Keratinocyte (primary cell): ENCODE data around the gene GXYLT1. TPM values are rescaled to one million over a fixed set of nuclear protein-coding genes. Genes with fewer than 3 reads are reported as not detected.

Experiments
- DNase-seq: peaks from one replicate; pipeline ENCODE4 v3.0.0-alpha.2; 2011; ENCODE audit warnings: low read depth, missing footprints, low spot score
- FAIRE-seq: peaks from 2 replicates; lab custom pipeline; 2011; peaks lifted over from hg19 to GRCh38; lab: Jason Lieb, UNC
- H2AFZ ChIP-seq: 2 replicates; pipeline ENCODE4 v1.6.0; 2012; ENCODE audit warnings: low read length, control low read depth, inconsistent platforms; ENCODE audit not compliant: control insufficient read depth
- H3K27ac ChIP-seq: 2 replicates; pipeline ENCODE4 v1.5.1; 2011; ENCODE audit warnings: low read length; ENCODE audit not compliant: control insufficient read depth, insufficient read depth
- H3K27me3 ChIP-seq: 3 replicates; pipeline ENCODE4 v1.6.0; 2011; ENCODE audit warnings: low read length; ENCODE audit not compliant: control insufficient read depth, insufficient read depth; ENCODE audit errors: extremely low read depth
- H3K36me3 ChIP-seq, 2 experiments: 2 replicates in 1 of 2; 3 replicates in 1 of 2; pipeline ENCODE4 v1.5.1; 2011; ENCODE audit warnings: low read length in 2 of 2, mild to moderate bottlenecking in 1 of 2; ENCODE audit not compliant: control insufficient read depth in 2 of 2, insufficient read depth in 2 of 2; ENCODE audit errors: extremely low read depth in 1 of 2
- H3K4me1 ChIP-seq: 3 replicates; pipeline ENCODE4 v1.5.1; 2011; ENCODE audit warnings: low read length; ENCODE audit not compliant: control insufficient read depth, insufficient read depth; ENCODE audit errors: extremely low read depth
- H3K4me2 ChIP-seq: 3 replicates; pipeline ENCODE4 v1.6.0; 2011; ENCODE audit warnings: low read depth, low read length; ENCODE audit not compliant: control insufficient read depth, insufficient read depth; ENCODE audit errors: extremely low read depth
- H3K4me3 ChIP-seq, 3 experiments: fragments of 200-600 bp in 1 of 3; sonication (generic) in 1 of 3; 2 replicates in 2 of 3; 3 replicates in 1 of 3; pipeline ENCODE4 v1.5.1; 2011 to 2016; ENCODE audit warnings: low read length in 3 of 3, mild to moderate bottlenecking in 3 of 3, control low read depth in 2 of 3, inconsistent platforms in 1 of 3, low read depth in 1 of 3, mixed read lengths in 1 of 3, mixed run types in 1 of 3, moderate library complexity in 1 of 3; ENCODE audit not compliant: control insufficient read depth in 2 of 3, insufficient read depth in 2 of 3; ENCODE audit errors: extremely low read depth in 1 of 3
- H3K79me2 ChIP-seq: 2 replicates; pipeline ENCODE4 v1.6.0; 2012; ENCODE audit warnings: low read length; ENCODE audit not compliant: control insufficient read depth, insufficient read depth
- H3K9ac ChIP-seq: 3 replicates; pipeline ENCODE4 v1.6.0; 2011; ENCODE audit warnings: low read length; ENCODE audit not compliant: control insufficient read depth, insufficient read depth; ENCODE audit errors: extremely low read depth
- H3K9me1 ChIP-seq: 3 replicates; pipeline ENCODE4 v1.6.0; 2011; ENCODE audit warnings: low read length; ENCODE audit not compliant: control insufficient read depth, insufficient read depth; ENCODE audit errors: extremely low read depth
- H3K9me3 ChIP-seq: 2 replicates; pipeline ENCODE4 v1.5.1; 2012; ENCODE audit warnings: low read depth, low read length; ENCODE audit not compliant: control insufficient read depth
- H4K20me1 ChIP-seq: 3 replicates; pipeline ENCODE4 v1.6.0; 2011; ENCODE audit warnings: low read length; ENCODE audit not compliant: control insufficient read depth, insufficient read depth; ENCODE audit errors: extremely low read depth
- EZH2 ChIP-seq: IDR thresholded peaks from one replicate; pipeline ENCODE4 v1.6.1; 2012; ENCODE audit warnings: inconsistent platforms, mild to moderate bottlenecking, low read length, moderate library complexity
- dilution Hi-C: fragments of 300-500 bp; cut with MboI; formaldehyde crosslinking; loops from one replicate; pipeline ENCODE4 v1.7.0; 2020; ENCODE audit warnings: low sequenced_read_pairs; ENCODE audit not compliant: extremely low pct_ligation_motif_present
- polyA plus RNA-seq, 5 experiments: library from polyadenylated mRNA; depleted of rRNA in 3 of 5; stranded (reverse) in 3 of 5; stranded (forward) in 1 of 5; unstranded in 1 of 5; fragments of >200 nt; gene quantifications; 1 replicate in 1 of 5; 2 replicates in 3 of 5; 3 replicates in 1 of 5; pipeline versions ENCODE4 v1.2.1 to v1.2.3, GENCODE V29; 2011 to 2012; ENCODE audit warnings: missing spikeins in 2 of 5, low read depth in 1 of 5, low replicate concordance in 1 of 5
- TF ChIP-seq, protein P1 (sequence below), 3 experiments: IDR thresholded peaks in 1 of 3; conservative IDR thresholded peaks in 1 of 3; optimal IDR thresholded peaks in 1 of 3; 2 replicates in 2 of 3; 3 replicates in 1 of 3; pipeline versions ENCODE3 to v1.5.1; 2011; ENCODE audit warnings: low read length in 3 of 3, mild to moderate bottlenecking in 3 of 3, moderate library complexity in 2 of 3, control low read depth in 1 of 3, inconsistent platforms in 1 of 3; ENCODE audit not compliant: insufficient read depth in 2 of 3; ENCODE audit errors: extremely low read depth in 1 of 3

GXYLT1 gene
- polyA plus RNA-seq, 1 donor (not counting 4 experiments of a cell fraction or from before 2014, with no cell fraction given), result 8.1 TPM

DNA sequence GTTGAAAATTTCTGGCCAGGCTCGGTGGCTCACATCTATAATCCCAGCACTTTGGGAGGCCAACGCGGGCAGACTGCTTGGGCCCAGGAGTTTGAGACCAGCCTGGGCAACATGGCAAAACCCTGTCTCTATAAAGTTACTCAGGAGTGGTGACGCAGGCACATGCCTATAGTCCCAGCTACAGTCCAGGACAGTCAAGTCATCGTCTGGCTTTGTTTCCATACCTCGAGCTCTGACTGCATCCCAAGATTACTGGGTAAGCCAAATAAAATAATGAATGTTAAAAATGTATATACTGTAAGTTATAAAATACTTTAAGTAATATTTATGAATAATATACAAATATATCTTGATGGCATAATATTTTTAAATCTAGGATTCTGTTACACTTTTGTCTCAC is 23.0 kb upstream of the GXYLT1 start:
- Histone ChIP-seq H3K4me2 (no peak overlapping the region), H3K9ac (no peak overlapping the region), H3K79me2 (no peaks in the 10 kb centered on the region), H3K36me3 (no peaks in the 10 kb centered on the region), H3K9me1 (no peaks in the 10 kb centered on the region), H3K4me1 (peaks cover under 1% of the 10 kb centered on the region), H3K27ac (no peak overlapping the region), H2AFZ (no peak overlapping the region), H3K9me3 (no peaks in the 10 kb centered on the region), H4K20me1 (no peaks in the 10 kb centered on the region), H3K4me3 (no peak overlapping the region), H3K27me3 (no peaks in the 10 kb centered on the region)
- dilution Hi-C loops, result no loop called here
- TF ChIP-seq EZH2, result no peak
- TF ChIP-seq, protein P1, sequence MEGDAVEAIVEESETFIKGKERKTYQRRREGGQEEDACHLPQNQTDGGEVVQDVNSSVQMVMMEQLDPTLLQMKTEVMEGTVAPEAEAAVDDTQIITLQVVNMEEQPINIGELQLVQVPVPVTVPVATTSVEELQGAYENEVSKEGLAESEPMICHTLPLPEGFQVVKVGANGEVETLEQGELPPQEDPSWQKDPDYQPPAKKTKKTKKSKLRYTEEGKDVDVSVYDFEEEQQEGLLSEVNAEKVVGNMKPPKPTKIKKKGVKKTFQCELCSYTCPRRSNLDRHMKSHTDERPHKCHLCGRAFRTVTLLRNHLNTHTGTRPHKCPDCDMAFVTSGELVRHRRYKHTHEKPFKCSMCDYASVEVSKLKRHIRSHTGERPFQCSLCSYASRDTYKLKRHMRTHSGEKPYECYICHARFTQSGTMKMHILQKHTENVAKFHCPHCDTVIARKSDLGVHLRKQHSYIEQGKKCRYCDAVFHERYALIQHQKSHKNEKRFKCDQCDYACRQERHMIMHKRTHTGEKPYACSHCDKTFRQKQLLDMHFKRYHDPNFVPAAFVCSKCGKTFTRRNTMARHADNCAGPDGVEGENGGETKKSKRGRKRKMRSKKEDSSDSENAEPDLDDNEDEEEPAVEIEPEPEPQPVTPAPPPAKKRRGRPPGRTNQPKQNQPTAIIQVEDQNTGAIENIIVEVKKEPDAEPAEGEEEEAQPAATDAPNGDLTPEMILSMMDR (optimal IDR thresholded peaks at IDR 0.05 in 1 of 3, IDR thresholded peaks at IDR 0.05 in 1 of 3, conservative IDR thresholded peaks at IDR 0.05 in 1 of 3; ENCODE audit: extremely low read depth in 1 of 3, insufficient read depth in 2 of 3, low read length in 3 of 3), result no peak
- DNase-seq (no peak), FAIRE-seq (no peak)

DNA sequence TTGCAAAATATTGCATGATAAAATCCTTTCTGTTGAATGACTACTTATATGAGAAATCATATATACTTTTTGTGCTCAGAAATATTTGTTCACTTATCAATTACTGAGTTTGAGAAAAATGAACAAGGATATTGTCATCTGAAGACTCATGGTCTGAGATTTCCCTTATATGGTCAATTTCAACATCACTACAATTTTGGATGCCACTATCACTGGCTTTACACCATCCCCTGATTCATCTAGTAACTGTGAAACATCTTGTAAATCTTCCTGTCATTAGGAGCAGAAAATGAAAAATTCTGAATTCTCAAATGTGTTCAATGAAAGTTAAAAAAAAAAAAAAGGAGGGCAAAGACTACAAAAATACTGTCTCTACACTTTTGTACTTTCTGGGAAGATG is 21.8 kb upstream of the GXYLT1 start:
- no peaks in the 10 kb centered on the region for H3K9me3 ChIP-seq
- H3K79me2 ChIP-seq, result no peaks in the 10 kb centered on the region
- H3K4me1 ChIP-seq, result peaks cover 6% of the 10 kb centered on the region
- no peaks in the 10 kb centered on the region for H4K20me1 ChIP-seq
- no peak overlapping the region for H3K4me2 ChIP-seq
- TF ChIP-seq, protein P1 (optimal IDR thresholded peaks at IDR 0.05 in 1 of 3, IDR thresholded peaks at IDR 0.05 in 1 of 3, conservative IDR thresholded peaks at IDR 0.05 in 1 of 3; ENCODE audit: extremely low read depth in 1 of 3, insufficient read depth in 2 of 3, low read length in 3 of 3), result no peak
- no peak for TF ChIP-seq EZH2
- dilution Hi-C loops, result no loop called here
- H3K27me3 ChIP-seq, result no peaks in the 10 kb centered on the region
- H3K9me1 ChIP-seq, result no peaks in the 10 kb centered on the region
- no peak overlapping the region for H3K9ac ChIP-seq
- H3K4me3 ChIP-seq, result no peak overlapping the region
- no peaks in the 10 kb centered on the region for H3K36me3 ChIP-seq
- FAIRE-seq (no peak), DNase-seq (no peak)
- no peak overlapping the region for H2AFZ ChIP-seq
- H3K27ac ChIP-seq, result no peak overlapping the region
